A673 (cell line): ENCODE measurements around the gene TRAPPC10.

Experiments used
- EZH2 ChIP-seq: fragments of 200-600 bp; sonication (generic); IDR thresholded peaks from 2 replicates; pipeline ENCODE4 v1.6.1; 2017; ENCODE audit warnings: borderline replicate concordance, low read depth, mild to moderate bottlenecking, mixed read lengths, antibody characterized with exemption, low read length; ENCODE audit not compliant: poor library complexity, severe bottlenecking
- TF ChIP-seq, protein P1 (sequence below): fragments of 300-800, 200-600 bp; sonication (generic); conservative IDR thresholded peaks from 2 replicates; pipeline ENCODE4 v1.5.1; 2017; ENCODE audit warnings: low read depth, mild to moderate bottlenecking, antibody characterized with exemption, low read length, moderate library complexity, mixed read lengths

DNA sequence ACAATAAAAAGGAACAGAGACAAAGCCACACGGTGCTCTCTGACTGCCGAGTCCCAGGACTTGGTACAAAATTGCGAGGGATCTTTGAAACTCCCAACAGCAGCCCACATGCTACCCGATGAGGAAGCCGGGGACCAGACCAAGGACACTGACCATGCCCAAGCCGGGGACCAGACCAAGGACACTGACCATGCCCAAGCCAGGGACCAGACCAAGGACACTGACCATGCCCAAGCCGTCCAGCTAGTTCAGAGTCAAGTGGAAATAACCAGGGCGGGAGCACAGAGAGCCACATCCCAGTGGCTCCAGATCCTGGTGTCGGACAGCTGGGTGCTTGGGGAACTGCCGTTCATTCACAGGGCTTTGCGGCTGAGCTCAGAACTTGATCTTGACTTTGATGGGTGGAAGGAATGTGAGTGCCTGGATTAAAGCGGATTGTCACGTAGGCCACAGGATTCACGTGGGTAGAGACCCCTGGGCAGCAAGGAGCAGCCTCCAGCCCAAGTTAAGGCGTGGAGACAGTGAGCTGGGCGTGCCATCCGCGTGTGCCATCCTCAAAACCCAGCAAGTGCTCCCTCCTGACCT lies 16.5 kb upstream of the TRAPPC10 start:
- TF ChIP-seq, protein P1, sequence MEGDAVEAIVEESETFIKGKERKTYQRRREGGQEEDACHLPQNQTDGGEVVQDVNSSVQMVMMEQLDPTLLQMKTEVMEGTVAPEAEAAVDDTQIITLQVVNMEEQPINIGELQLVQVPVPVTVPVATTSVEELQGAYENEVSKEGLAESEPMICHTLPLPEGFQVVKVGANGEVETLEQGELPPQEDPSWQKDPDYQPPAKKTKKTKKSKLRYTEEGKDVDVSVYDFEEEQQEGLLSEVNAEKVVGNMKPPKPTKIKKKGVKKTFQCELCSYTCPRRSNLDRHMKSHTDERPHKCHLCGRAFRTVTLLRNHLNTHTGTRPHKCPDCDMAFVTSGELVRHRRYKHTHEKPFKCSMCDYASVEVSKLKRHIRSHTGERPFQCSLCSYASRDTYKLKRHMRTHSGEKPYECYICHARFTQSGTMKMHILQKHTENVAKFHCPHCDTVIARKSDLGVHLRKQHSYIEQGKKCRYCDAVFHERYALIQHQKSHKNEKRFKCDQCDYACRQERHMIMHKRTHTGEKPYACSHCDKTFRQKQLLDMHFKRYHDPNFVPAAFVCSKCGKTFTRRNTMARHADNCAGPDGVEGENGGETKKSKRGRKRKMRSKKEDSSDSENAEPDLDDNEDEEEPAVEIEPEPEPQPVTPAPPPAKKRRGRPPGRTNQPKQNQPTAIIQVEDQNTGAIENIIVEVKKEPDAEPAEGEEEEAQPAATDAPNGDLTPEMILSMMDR: no peak
- no peak for TF ChIP-seq EZH2
